Right renal cortex interstitium (tissue), 3 donors: ENCODE data around the gene MPRIP. TPM values are rescaled to one million over a fixed set of nuclear protein-coding genes. Genes with fewer than 3 reads are reported as not detected.

ENCODE experiments used
- DNase-seq, 3 donors: peaks; one replicate each; pipeline ENCODE4 v3.0.0-alpha.2; 2013; ENCODE audit warnings: low read depth in 3 of 3, low spot score in 2 of 3
- polyA plus RNA-seq, 3 donors: library from polyadenylated mRNA; unstranded; fragments of 120-200 nt; gene quantifications; one replicate each; pipeline ENCODE4 v1.2.1, GENCODE V29; 2013; ENCODE audit not compliant: insufficient read length in 3 of 3

MPRIP gene
- polyA plus RNA-seq, 3 donors, result 129 to 172 (median 171) TPM

DNA sequence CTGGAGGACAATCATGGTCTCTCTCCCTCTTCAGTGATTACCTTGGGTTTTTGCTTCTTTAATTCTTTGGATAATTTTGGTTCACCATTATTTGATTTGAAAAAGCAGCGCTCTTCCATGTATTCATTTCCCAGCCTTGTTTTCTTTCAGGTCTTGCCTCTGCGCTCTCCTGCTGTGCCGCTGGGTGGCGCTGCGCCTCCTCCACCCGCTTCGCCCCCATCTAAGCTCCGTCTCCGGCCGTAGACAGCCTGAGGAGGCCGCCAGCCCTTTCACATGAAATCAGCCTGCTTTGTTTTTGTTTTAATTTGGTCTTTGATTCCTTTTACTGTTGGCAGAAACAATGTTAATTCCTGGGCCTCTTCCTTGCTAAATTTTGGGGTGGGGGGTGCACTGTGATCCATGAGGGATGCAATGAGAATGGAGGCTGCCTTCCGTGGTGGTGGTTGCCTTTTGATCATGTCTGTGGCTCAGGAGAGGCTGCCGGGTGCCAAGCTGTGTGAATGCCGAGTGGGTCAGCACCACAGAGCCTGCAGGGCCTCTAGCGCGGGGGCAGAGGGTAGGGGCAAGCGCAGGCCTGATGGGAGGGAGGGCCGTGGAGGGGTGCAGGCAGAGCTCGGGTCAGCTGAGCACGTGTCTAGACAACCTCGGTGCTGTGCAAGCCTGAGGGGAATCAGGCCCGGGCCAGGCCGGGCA is 99.7 kb downstream of the MPRIP start:
- DNase-seq, result no peak

GRCh38 chr17:17142556-17142955 is 100.3 kb downstream of the MPRIP start:
- DNase-seq, result no peak

GRCh38 chr17:17143501-17143900 is 101.2 kb downstream of the MPRIP start:
- no peak for DNase-seq

- DNase-seq, result no peak
Measured at GRCh38 chr17:17144061-17144460, 101.8 kb downstream of the MPRIP start.

- no peak for DNase-seq
Measured at GRCh38 chr17:17144916-17145665, 102.8 kb downstream of the MPRIP start.

DNA sequence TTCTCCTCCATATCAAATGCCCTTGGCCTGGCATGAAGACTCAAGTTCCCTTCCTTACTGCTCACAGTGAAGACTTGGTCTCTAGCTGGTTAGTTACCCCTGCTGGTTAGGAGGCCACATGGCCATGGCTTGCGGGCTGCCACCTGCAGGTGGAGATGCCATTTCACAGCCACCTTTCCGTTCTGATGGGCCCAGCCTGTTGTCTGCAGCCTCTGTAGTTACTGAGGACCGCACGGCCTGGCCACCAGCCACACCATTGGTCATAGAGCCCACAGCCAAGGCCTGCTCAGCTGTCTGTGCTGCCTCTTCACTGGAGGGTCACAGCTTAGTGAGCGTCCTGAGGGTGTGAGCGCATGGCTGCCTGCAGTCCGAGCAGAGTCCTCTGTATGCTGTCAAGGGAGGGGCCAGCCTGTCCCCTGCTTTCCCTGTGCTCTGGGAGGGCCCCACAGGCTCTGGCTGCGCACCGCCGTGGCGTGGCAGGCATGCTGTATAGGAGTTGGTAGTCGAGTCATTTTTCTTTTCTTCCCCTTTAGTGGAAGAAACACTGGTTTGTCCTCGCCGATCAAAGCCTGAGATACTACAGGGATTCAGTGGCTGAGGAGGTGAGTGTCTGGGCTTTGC is 104.6 kb downstream of the MPRIP start:
- no peak for DNase-seq

DNA sequence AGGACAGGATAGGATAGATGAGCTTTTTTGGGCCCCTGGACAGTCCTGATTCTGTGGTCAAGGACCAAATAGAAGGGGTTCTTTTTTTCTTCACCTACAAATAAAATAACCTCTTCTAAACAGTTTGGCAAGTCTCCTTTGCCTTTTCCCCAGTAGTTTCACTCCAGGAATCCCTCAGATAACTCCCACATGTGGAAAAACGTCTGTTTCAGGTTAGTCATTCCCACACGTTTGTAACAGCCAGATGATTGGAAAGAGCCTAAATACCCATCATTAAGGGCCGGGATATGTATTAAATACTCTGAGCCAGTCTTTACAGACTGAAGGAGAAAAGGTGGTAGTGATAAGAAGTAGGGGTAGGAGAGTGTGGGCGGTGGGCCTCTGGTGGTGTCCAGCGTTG is 105.6 kb downstream of the MPRIP start:
- DNase-seq, result no peak

DNA sequence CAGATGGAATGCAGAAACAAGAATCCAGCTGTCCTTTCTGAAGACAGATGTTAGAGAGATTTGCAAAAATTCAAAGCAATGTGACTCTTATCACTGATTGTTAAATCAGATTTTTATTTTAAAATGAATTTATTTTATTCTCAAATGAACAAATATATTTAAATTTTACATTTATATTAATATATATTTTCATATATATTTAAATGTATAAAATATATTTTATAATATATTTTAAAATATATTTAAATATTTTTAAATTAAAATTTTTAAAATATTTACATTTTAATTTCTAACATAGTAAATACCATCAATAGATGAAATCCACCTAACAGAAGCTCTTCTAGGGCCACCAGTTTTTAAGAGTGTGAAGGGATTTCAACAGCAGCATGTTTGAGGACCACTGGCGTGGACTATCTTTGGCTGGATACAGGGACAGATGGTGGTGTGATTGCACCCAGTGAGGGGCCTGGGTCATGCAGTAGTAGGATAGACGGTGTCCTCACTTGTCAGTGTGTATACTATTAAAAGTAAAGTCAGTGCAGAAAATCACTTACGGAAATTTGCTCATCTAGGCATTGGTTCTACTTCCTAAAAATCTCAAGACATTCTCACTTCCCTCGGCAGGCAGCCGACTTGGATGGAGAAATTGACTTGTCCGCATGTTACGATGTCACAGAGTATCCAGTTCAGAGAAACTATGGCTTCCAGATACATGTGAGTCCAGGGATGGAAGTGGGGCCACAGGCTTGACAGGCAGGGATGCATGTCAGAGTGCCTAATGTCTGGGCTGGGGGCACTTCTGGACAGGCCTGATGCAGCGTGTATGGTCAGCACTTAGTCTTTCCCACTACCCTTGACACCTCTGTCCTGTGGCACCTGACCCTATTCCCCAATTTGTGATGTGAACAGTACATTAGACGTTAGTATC is 107.5 kb downstream of the MPRIP start:
- DNase-seq, result no peak

GRCh38 chr17:17150448-17150800 is 108.2 kb downstream of the MPRIP start:
- DNase-seq, result no peak

DNA sequence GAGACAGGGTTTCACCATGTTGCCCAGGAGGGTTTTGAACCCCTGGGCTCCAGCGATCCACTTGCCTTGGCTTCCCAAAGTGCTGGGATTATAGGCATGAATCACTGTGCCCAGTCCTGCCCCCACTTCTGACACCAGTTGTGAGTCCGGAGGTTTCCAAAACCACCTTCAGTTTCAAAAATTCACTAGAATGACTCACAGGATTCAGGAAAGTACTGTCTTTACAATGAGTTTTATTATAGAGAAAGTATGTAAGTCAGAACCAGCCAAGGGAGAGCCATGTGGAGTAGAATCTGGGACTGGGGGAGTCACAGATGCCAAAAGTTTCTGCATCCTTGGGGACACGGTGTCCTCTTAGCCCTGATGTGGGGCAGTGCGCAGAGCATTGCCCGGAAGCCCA is 108.8 kb downstream of the MPRIP start:
- no peak for DNase-seq

GRCh38 chr17:17151541-17151940 is 109.3 kb downstream of the MPRIP start:
- DNase-seq, result no peak

DNA sequence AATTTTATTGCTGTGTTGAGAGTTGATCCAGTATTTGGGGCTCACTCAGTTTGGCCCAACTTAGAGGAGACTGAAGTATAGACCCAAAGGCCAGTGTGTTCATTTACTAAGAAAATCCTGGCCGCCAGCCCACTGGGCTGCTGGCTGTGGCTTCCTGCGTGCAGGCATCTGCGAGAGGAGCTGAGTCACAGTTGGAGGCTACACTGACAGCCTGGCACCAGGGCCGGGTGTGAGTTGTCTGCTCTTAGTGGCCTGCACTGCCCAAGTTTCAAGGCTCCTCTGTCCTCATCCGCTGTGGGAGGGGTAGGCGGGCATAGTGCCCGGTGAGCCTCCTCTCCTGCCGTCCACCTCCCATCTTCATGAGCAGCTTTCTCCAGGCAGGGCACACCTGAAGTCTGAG is 109.7 kb downstream of the MPRIP start:
- DNase-seq, result no peak

DNA sequence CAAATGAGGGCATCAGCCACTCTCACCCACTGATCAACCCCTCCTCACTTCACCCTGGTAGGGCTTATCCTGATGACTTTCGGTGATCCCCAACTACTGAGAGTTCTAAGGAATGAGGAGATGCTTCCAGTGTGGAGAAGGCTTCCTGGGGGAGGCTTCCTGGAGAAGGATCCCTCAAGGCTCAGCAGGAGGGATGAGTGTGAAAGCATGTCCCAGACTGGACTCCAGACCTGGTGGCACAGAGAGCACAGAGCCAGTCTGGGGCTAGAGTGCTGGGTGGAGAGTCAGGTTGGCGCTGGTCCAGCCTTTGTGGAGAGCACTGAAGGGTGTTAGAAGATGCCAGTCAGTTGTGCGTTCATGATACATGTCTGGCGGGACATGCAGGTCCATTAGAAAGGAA is 110.1 kb downstream of the MPRIP start:
- DNase-seq, result no peak

DNA sequence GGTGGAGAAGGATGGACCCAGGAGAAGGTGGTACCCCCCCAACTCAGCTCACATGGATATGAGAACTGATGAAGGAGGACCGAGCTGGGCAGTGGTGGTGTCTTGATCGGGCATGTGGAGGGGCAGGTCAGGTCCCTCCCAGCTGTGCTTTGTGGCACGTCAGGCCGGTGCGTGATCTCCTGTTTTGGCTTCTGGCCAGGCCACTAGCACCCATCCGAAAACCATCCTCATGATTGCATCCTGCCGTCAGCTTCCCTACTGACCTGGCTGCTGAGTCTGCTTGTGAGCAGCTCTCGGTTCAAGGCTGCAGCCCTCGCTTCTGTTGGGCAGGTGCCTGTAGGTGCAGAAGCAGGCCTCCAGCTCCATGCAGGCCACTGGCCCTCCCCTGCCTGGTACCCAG is 110.8 kb downstream of the MPRIP start:
- no peak for DNase-seq

DNA sequence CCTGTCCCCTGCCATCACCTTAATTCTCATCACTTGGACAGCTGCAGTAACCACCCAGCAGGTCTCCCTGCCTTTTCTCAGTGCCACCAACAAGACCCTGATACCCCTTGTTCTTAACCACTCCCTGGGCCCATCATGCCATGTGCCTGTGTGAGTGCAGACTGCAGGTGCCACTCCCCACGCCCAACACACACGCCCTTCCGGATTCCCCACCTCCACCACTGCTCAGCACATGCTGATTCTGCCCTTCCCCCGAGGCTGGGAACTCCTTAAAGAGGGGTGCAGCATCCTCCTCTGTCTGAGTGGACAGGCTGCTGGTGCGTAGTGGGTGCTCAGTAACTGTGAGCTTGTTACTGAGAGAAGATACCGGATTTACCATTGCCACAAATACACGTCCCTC is 111.5 kb downstream of the MPRIP start:
- no peak for DNase-seq

DNA sequence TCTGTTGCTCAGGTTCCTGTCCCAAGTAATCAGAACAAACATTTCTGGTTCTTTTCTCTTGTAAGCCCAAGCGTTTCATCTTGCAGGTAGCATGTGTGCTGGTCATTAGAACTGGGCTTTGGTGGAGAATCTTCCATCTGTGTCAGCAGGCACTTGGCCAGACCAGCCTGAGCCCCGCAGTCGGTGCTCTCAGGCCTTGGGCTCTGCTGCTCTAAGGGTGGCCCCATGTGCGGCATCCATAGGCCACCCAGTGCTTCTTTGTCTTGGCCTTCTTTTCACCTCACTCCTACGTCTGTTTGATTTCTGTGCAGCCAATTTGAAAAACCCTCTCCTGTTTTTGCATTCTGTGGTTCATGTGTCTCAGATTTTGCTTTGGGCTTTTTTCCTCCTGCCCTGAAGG is 112.3 kb downstream of the MPRIP start:
- DNase-seq, result no peak

- DNase-seq, result no peak
Measured at GRCh38 chr17:17154981-17155380, 112.7 kb downstream of the MPRIP start.

DNA sequence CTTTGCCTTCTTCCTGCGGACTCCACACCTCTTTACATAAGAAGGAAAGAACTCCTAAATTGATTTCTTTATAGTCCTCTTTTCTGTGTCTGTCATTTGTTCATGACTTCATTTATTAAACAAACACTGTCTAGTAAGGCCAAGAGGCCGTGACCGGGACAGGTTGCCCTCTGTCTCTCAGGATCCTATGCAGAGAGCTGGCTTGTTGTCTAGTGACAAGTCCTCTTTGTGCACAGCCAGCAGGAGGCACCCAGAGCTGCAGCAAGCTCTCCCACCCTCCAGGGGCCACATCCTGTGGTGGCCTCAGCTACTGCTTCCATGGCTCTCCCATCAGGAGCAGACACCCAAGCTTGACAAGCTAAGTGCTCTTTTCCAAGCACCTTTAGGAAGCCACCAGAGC is 113.3 kb downstream of the MPRIP start:
- DNase-seq, result no peak

DNA sequence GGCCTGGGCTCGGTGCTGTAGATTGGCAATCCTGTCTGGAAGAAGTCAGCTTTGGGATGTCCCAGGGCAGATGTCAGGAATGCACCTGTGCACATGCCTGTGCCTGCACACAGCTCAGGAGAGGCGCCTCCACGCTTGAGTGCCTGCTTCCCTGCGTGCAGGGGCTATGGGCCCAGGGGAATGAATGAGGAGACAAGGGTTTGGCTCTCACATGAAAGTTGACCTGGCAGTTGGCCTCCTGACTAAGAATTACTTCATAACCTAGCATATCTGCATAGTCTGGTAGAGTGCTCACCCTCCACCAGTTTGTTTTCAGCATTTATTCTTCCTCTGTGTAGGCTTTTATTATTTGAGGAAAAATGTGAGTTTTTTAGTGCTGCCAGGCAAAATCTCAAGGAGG is 113.8 kb downstream of the MPRIP start:
- no peak for DNase-seq

- no peak for DNase-seq
Measured at GRCh38 chr17:17156511-17156910, 114.3 kb downstream of the MPRIP start.

GRCh38 chr17:17157041-17157440 is 114.8 kb downstream of the MPRIP start:
- no peak for DNase-seq
